Measurements from ENCODE around the gene DMRT2.

GRCh38 chr9:1013021-1013420, 37.1 kb upstream of the DMRT2 start:
- TF ChIP-seq CTCF (IDR thresholded peaks at IDR 0.05) (no peak), POLR2A (IDR thresholded peaks at IDR 0.05) (no peak)
